Measurements from ENCODE around the gene SYT3.

DNA sequence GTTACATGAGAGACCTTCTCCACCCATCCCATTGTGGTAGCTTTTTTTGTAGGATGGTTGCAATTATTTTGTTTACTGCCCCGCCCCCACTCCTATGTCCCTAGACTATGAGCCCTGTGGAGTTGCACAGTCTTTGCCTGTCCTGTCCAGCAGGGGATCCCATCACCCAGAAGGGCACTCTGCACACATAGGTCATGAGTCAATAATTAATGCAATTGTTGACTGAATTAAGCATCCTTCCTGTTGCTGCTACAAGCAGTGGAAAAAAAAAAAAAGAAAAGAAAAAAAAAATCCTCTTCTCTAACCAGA lies 23.8 kb upstream of the SYT3 start:
- TF ChIP-seq, protein P1, sequence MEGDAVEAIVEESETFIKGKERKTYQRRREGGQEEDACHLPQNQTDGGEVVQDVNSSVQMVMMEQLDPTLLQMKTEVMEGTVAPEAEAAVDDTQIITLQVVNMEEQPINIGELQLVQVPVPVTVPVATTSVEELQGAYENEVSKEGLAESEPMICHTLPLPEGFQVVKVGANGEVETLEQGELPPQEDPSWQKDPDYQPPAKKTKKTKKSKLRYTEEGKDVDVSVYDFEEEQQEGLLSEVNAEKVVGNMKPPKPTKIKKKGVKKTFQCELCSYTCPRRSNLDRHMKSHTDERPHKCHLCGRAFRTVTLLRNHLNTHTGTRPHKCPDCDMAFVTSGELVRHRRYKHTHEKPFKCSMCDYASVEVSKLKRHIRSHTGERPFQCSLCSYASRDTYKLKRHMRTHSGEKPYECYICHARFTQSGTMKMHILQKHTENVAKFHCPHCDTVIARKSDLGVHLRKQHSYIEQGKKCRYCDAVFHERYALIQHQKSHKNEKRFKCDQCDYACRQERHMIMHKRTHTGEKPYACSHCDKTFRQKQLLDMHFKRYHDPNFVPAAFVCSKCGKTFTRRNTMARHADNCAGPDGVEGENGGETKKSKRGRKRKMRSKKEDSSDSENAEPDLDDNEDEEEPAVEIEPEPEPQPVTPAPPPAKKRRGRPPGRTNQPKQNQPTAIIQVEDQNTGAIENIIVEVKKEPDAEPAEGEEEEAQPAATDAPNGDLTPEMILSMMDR (IDR thresholded peaks at IDR 0.05; ENCODE audit: control extremely low read depth in 1 of 3, insufficient read depth in 1 of 3, low read depth in 1 of 3, low read length in 3 of 3): peak in 1 of 3 experiments; percentile 19; a peak in 1 of 4 replicates
- no peak for TF ChIP-seq POLR2AphosphoS5 (IDR thresholded peaks at IDR 0.05; ENCODE audit: low read depth, low read length)
- no peak for TF ChIP-seq SIN3A (conservative IDR thresholded peaks at IDR 0.05 in 1 of 2, IDR thresholded peaks at IDR 0.05 in 1 of 2; ENCODE audit: low read depth in 1 of 2, low read length in 2 of 2)

All from H1 (cell line).